SU-DHL-6 (cell line): Measurements from ENCODE around the gene RIC8A.
"Not testable (repeated sequence)": the region's sequence is repeated elsewhere in the genome, so short reads cannot be mapped to it uniquely, and the experiment has no call there.

ENCODE experiments used
- CTCF ChIP-seq: fragments of 200-600 bp; sonication (generic); IDR thresholded peaks from one replicate; pipeline ENCODE4 v1.5.1; 2017; ENCODE audit warnings: antibody characterized with exemption, mild to moderate bottlenecking, low read length, moderate library complexity; ENCODE audit not compliant: insufficient read depth, poor library complexity, severe bottlenecking
- EZH2phosphoT487 ChIP-seq: fragments of 200-600 bp; sonication (generic), shearing (Covaris generic); conservative IDR thresholded peaks from 2 replicates; pipeline ENCODE4 v1.6.1; 2018; ENCODE audit warnings: mild to moderate bottlenecking, antibody characterized with exemption, low read length, moderate library complexity, mixed read lengths

GRCh38 chr11:189200-189783 lies 18.2 kb upstream of the RIC8A start:
- TF ChIP-seq CTCF, EZH2phosphoT487: not testable (repeated sequence)
